ENCODE results near the gene SOS2.

GRCh38 chr14:50198499-50198898, 32.9 kb downstream of the SOS2 start:
- TF ChIP-seq CTCF (IDR thresholded peaks at IDR 0.05), result no peak
- TF ChIP-seq EZH2 (IDR thresholded peaks at IDR 0.05; ENCODE audit: borderline replicate concordance, insufficient read depth, low read depth, low read length, poor library complexity, severe bottlenecking), result no peak
